NCI-H2081 (cell line): ENCODE results near the gene SACS.

Source experiments
- DNase-seq, 2 experiments: peaks; one replicate each; lab custom pipeline; 2025; lab: John Stamatoyannopoulos, UW

Gene SACS

DNA sequence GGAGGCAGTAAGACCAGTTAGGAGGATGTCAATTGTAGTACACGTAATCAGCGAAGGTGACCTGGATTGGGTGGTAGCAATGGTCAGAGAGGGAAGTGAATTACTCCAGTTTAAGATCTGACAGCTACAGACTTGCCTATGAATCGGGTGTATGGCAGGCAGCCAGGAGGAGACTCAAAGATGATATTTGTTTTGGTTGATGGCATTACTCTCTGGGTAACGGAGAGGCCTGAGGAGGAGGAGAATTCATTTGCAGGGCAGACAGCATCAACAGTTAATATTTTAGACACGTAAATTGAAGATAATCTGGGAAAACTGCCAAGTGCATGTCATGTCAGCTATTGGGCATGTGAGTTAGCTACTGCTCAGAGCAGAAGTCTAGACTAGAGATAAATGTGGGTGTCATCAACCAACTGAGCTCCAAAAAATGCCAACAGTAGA is 143.6 kb downstream of the SACS start:
- no peak for DNase-seq

DNA sequence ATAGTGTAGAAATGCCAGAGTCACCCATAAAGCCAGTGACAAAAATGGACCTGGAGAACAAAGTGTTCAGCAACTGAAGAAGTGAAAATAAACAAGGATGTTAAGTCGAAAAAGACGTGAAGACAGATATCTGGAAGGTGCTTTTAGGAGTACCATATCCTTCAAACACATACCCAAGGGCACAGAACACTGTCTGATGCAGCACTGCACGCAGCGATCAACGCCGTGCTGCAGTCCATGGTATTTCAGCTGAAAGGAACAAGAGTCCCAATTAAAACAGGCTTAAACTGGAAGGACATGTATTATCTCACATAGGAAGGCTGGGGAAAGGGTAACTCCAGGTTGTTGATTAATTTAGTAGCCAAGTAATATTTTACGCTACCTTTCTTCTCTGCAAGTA is 144.5 kb downstream of the SACS start:
- DNase-seq: no peak

DNA sequence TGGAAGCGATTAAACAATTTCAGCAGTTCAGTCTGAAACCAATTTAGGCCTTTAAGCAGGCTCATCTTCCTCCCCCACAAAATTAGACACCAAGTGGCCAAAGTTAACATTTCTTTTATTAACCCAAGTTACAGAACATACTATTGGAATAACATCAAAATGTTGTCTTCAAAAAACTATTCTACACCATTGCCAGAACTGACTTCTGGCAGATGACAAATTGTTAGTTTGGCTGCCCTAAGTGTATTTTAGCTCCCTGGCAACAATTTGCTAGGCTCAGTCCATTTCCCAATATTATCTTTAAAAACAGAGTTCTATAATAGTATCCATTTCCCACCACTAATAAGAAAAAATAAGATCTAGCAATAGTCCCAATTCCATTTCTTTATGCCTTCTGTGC is 144.9 kb downstream of the SACS start:
- no peak for DNase-seq

DNA sequence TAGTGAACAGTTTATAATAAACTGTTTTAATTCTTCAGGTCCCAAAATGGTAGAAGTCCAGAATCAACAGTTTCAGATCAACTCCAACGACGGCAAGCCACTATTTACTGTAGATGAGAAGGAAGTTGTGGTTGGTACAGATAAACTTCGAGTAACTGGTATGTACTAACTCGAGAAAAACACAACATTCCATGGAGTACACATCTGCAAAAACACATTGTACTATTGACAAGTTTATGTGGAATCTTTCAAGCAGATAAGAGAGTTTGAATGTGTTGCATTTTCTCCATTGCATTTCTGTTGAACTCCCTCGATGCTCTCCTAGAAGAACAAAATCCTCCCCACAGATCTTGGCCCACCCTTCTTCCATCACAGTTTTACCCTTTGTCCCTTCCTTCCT is 154.2 kb downstream of the SACS start:
- DNase-seq: no peak
